SK-N-MC (cell line): ENCODE measurements around the gene ADIRF.

Source experiments
- EZH2 ChIP-seq: fragments of 200-600 bp; sonication (generic); IDR thresholded peaks from one replicate; pipeline ENCODE4 v1.6.1; 2017; ENCODE audit warnings: antibody characterized with exemption
- FOXP2 ChIP-seq: optimal IDR thresholded peaks from 2 replicates; pipeline ENCODE3; 2011; ENCODE audit warnings: mild to moderate bottlenecking, moderate library complexity; ENCODE audit not compliant: insufficient read depth; ENCODE audit errors: extremely low read length, control extremely low read depth
- POLR2AphosphoS5 ChIP-seq: IDR thresholded peaks from 2 replicates; pipeline ENCODE4 v1.6.1; 2012; ENCODE audit warnings: mild to moderate bottlenecking, low read depth, low read length, borderline replicate concordance

DNA sequence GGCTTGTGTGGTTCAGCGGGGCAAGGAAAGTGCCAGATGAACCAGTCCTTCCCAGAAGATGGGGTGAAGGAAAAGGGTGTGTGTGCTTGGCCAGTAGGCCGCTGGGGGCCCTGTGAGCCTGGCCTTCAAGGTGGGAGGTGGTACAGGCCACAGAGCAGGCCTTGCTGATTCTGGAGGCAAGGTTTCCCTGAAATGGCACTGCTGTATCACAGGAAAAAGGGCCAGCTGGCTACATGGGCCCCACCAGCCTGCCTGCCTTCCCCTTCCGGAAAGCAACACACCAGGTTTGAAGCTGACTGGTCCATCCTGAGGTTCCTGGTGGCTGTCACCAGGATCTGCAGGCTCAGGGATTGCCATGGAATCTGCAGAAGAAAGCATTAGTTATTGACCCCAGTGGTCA lies 23.4 kb upstream of the ADIRF start:
- no peak for TF ChIP-seq FOXP2
- TF ChIP-seq POLR2AphosphoS5 = no peak
- TF ChIP-seq EZH2 = no peak
